Sigmoid colon (tissue), 7 donors: ENCODE data around the gene NEK9. TPM values are rescaled to one million over a fixed set of nuclear protein-coding genes. Genes with fewer than 3 reads are reported as not detected.
A peak's percentile ranks its signal among the peaks of the same experiment; 100 is the strongest.

Experiments used
- DNase-seq: peaks from one replicate; pipeline ENCODE4 v3.0.0-alpha.2; 2019
- H3K27ac ChIP-seq, 4 donors: fragments of 200-600 bp; sonication (generic); one replicate each; pipeline ENCODE4 v1.5.1; 2016 to 2019; ENCODE audit warnings: mild to moderate bottlenecking in 1 of 4
- H3K27me3 ChIP-seq, 3 donors: fragments of 200-600 bp; sonication (generic); one replicate each; pipeline ENCODE4 v1.5.1; 2019; ENCODE audit warnings: mild to moderate bottlenecking in 1 of 3
- H3K36me3 ChIP-seq, 4 donors: fragments of 200-600 bp; sonication (generic); one replicate each; pipeline ENCODE4 v1.5.1; 2016 to 2019
- H3K4me1 ChIP-seq, 4 donors: fragments of 200-600 bp; sonication (generic); one replicate each; pipeline ENCODE4 v1.5.1; 2017 to 2019
- H3K4me3 ChIP-seq, 4 donors: fragments of 200-600 bp; sonication (generic); one replicate each; pipeline ENCODE4 v1.5.1; 2017 to 2019; ENCODE audit warnings: mild to moderate bottlenecking in 2 of 4, moderate library complexity in 1 of 4
- H3K9me3 ChIP-seq, 4 donors: fragments of 200-600 bp in 3 of 4; sonication (generic) in 3 of 4; one replicate each; pipeline versions ENCODE4 v1.5.1 to v1.6.1; 2013 to 2019
- CTCF ChIP-seq, 4 experiments: fragments of 450-650 bp in 3 of 4; fragments of 200-600 bp in 1 of 4; IDR thresholded peaks; one replicate each; pipeline ENCODE4 v1.5.1; 2016 to 2019; ENCODE audit warnings: antibody characterized with exemption in 4 of 4, mild to moderate bottlenecking in 3 of 4, moderate library complexity in 2 of 4
- EP300 ChIP-seq, 4 donors: sonication (generic); formaldehyde crosslinking; IDR thresholded peaks; one replicate each; pipeline ENCODE4 v1.6.1; 2017; ENCODE audit warnings: antibody characterized with exemption in 4 of 4
- POLR2A ChIP-seq, 2 donors: fragments of 450-650 bp; IDR thresholded peaks; one replicate each; pipeline ENCODE4 v1.6.1; 2016; ENCODE audit warnings: antibody characterized with exemption in 2 of 2, mild to moderate bottlenecking in 2 of 2, moderate library complexity in 2 of 2
- POLR2AphosphoS5 ChIP-seq, 4 donors: sonication (generic); formaldehyde crosslinking; IDR thresholded peaks; one replicate each; pipeline ENCODE4 v1.6.1; 2017; ENCODE audit warnings: antibody characterized with exemption in 4 of 4
- WGBS, 2 donors: extraction: QIAGEN DNeasy Blood & Tissue Kit; methylation state at CpG; one replicate each; pipeline ENCODE4 v1.1.7; 2013; 5-methylcytosine and 5-hydroxymethylcytosine counted together
- intact Hi-C: fragments of 100-400 bp; cut with DNase I; formaldehyde crosslinking; loops from one replicate; pipeline ENCODE4 v1.15.1; 2023
- polyA plus RNA-seq, 3 donors: library from polyadenylated mRNA; stranded (reverse); fragments of 200-250 nt; gene quantifications; one replicate each; pipeline ENCODE4 v1.2.3, GENCODE V29; 2013
- total RNA-seq, 4 donors: library from RNA; depleted of rRNA; stranded (reverse); fragments of >200 nt; gene quantifications; one replicate each; pipeline ENCODE4 v1.1.0, GENCODE V29; 2016
- donor health status: healthy with polysubstance abuse.
- donor health status: Bipolar disorder and iron deficiency.
- donor health status: healthy.

Gene NEK9
- total RNA-seq (10 to 100 TPM; 54.4 to 66.7 (median 59.9) TPM), polyA plus RNA-seq (10 to 100 TPM in 2 of 3 donors, 1 to 10 TPM in 1; 9.0 to 38.8 (median 11.4) TPM)

- Histone ChIP-seq H3K9me3 (no peaks in the 10 kb centered on the region), H3K27me3 (no peaks in the 10 kb centered on the region), H3K4me3 (peak within 1 kb of the TSS; percentile 59 to 84 (median 72)), H3K36me3 (peaks cover 0 to 6% (median 0%) of the 10 kb centered on the region in 4 donors), H3K4me1 (peaks cover 0 to 37% (median 27%) of the 10 kb centered on the region in 4 donors), H3K27ac (peak within 1 kb of the TSS; percentile 93 to 97 (median 95))
- 0 to 1% methylated on average over 76 of the region's 76 CpGs for WGBS, 2 donors
- intact Hi-C loops = no loop called here
- peak; percentile 95 for DNase-seq
- TF ChIP-seq CTCF (IDR thresholded peaks at IDR 0.05) (peak in 1 of 4 experiments; percentile 10), POLR2AphosphoS5 (IDR thresholded peaks at IDR 0.05) (peak; percentile 85 to 96 (median 90)), POLR2A (IDR thresholded peaks at IDR 0.05) (peak; percentile 58 to 78), EP300 (IDR thresholded peaks at IDR 0.05) (no peak)
Measured at GRCh38 chr14:75126679-75127473, at the start of gene NEK9. Gene NEK9, minus strand, starts transcription at chr14:75127048. Its CDS starts 127 bp downstream, at chr14:75126921.

GRCh38 chr14:75176142-75176820 is 49.4 kb upstream of the NEK9 start, which contains the start of gene TMED10:
Gene TMED10, minus strand, starts transcription at chr14:75176612. Its CDS starts 33 bp downstream, at chr14:75176579.
- peak within 1 kb of the TSS; percentile 97 to 99 (median 98) for H3K27ac ChIP-seq
- H3K9me3 ChIP-seq = no peaks in the 10 kb centered on the region
- no peaks in the 10 kb centered on the region for H3K27me3 ChIP-seq
- peak within 1 kb of the TSS; percentile 84 to 98 (median 90) for H3K4me3 ChIP-seq
- H3K36me3 ChIP-seq = no peaks in the 10 kb centered on the region
- intact Hi-C loops = loop anchor here (2.0 to 5.0 kb wide), 5 partner anchors 44 to 119 kb away; partner anchors contain the start of gene FOS
- peaks cover 0 to 33% (median 21%) of the 10 kb centered on the region in 4 donors for H3K4me1 ChIP-seq
- WGBS, 2 donors = 0 to 1% methylated on average over 49 of the region's 49 CpGs
- peak; percentile 96 for DNase-seq
- TF ChIP-seq POLR2A (IDR thresholded peaks at IDR 0.05) (peak; percentile 66 to 67), POLR2AphosphoS5 (IDR thresholded peaks at IDR 0.05) (peak; percentile 79 to 87 (median 84)), CTCF (IDR thresholded peaks at IDR 0.05) (no peak), EP300 (IDR thresholded peaks at IDR 0.05) (peak in 1 of 4 donors; percentile 32)

DNA sequence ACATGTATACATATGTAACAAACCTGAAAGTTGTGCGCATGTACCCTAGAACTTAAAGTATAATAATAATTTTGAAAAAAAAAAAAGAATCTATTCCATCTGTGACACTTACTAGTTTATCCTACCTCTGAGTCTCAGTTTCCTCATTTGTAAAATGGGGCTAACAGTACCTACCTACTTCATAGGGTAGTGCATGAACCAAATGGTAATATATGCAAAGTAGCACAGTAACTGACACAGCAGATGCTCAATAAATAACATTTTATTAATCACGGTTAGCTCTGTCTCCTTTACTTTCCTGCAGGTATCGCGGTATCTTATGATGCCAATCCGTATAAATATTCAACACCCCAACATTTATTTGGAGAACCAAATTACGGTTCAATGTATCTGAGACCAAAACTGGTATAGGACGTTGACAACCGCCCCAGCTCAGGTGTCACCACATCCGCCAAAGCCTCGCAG is 48.9 kb upstream of the NEK9 start:
- no peaks in the 10 kb centered on the region for H3K27me3 ChIP-seq
- intact Hi-C loops = loop anchor here (2.0 to 5.0 kb wide), 5 partner anchors 43 to 119 kb away; partner anchors contain the start of gene FOS
- H3K4me1 ChIP-seq = peaks cover 0 to 36% (median 22%) of the 10 kb centered on the region in 4 donors
- H3K36me3 ChIP-seq = no peaks in the 10 kb centered on the region
- H3K27ac ChIP-seq = peak overlapping the region; percentile 97 to 99 (median 98)
- WGBS, 2 donors = 8% methylated on average over 10 of the region's 10 CpGs
- no peaks in the 10 kb centered on the region for H3K9me3 ChIP-seq
- TF ChIP-seq EP300 (IDR thresholded peaks at IDR 0.05) = no peak
- no peak for TF ChIP-seq POLR2AphosphoS5 (IDR thresholded peaks at IDR 0.05)
- no peak for TF ChIP-seq POLR2A (IDR thresholded peaks at IDR 0.05)
- TF ChIP-seq CTCF (IDR thresholded peaks at IDR 0.05) = no peak
- peak overlapping the region; percentile 84 to 98 (median 90) for H3K4me3 ChIP-seq
- no peak for DNase-seq

- Histone ChIP-seq H3K36me3 (no peaks in the 10 kb centered on the region), H3K4me1 (peaks cover 0 to 41% (median 24%) of the 10 kb centered on the region in 4 donors), H3K27me3 (no peaks in the 10 kb centered on the region), H3K9me3 (no peaks in the 10 kb centered on the region), H3K4me3 (no peak overlapping the region), H3K27ac (peak overlapping the region in 3 of 4 donors; percentile 19 to 97 (median 35))
- TF ChIP-seq POLR2AphosphoS5 (IDR thresholded peaks at IDR 0.05) (no peak), EP300 (IDR thresholded peaks at IDR 0.05) (no peak), CTCF (IDR thresholded peaks at IDR 0.05) (no peak), POLR2A (IDR thresholded peaks at IDR 0.05) (no peak)
- DNase-seq = no peak
- intact Hi-C loops = no loop called here
- 69 to 79% methylated on average over 2 of the region's 2 CpGs for WGBS, 2 donors
Measured at GRCh38 chr14:75174066-75174465, 47.2 kb upstream of the NEK9 start.
